B cell (primary cell): ENCODE measurements around the gene AEBP2.

Source experiments
- EZH2 ChIP-seq: IDR thresholded peaks from 2 replicates; pipeline ENCODE4 v1.6.1; 2012; ENCODE audit warnings: borderline replicate concordance, low read depth, mild to moderate bottlenecking, moderate library complexity, low read length; ENCODE audit not compliant: insufficient read depth, poor library complexity, severe bottlenecking
- TF ChIP-seq, protein P1 (sequence below): fragments of 200-600 bp; IDR thresholded peaks from one replicate; pipeline ENCODE4 v1.8.0; 2022; ENCODE audit warnings: antibody characterized with exemption, mild to moderate bottlenecking

GRCh38 chr12:19515179-19515578 is 75.9 kb downstream of the AEBP2 start:
- TF ChIP-seq, protein P1, sequence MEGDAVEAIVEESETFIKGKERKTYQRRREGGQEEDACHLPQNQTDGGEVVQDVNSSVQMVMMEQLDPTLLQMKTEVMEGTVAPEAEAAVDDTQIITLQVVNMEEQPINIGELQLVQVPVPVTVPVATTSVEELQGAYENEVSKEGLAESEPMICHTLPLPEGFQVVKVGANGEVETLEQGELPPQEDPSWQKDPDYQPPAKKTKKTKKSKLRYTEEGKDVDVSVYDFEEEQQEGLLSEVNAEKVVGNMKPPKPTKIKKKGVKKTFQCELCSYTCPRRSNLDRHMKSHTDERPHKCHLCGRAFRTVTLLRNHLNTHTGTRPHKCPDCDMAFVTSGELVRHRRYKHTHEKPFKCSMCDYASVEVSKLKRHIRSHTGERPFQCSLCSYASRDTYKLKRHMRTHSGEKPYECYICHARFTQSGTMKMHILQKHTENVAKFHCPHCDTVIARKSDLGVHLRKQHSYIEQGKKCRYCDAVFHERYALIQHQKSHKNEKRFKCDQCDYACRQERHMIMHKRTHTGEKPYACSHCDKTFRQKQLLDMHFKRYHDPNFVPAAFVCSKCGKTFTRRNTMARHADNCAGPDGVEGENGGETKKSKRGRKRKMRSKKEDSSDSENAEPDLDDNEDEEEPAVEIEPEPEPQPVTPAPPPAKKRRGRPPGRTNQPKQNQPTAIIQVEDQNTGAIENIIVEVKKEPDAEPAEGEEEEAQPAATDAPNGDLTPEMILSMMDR: no peak
- no peak for TF ChIP-seq EZH2
